Measurements from ENCODE around the gene PDZD2.

DNA sequence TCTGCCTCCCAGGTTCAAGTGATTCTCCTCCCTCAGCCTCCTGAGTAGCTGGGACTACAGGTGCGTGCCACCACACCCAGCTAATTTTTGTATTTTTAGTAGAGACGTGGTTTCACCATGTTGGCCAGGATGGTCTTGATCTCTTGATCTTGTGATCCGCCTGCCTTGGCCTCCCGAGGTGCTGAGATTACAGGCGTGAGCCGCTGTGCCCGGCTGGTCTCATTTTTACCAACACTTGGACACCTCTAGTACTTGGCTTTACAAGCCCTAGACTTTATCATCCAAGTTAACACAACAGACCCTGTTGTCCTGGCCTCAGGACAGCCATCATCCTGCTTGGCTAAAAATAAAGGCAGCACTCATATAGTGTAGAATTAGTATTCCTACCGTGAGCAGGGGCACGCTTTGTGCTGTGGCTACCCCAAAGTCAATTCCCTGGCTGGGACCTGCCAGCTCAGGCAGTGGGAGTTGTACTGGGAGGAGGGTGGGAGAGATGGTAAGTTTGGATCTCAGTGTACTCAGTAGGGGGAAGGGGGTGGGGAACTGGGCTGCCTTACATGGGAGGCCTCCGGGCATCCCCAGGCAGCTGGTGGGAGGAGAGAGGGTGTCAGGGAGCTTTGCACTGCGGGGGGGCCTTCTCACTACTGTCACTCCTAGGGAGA is 6.6 kb downstream of the PDZD2 start:
- TF ChIP-seq, protein P1, sequence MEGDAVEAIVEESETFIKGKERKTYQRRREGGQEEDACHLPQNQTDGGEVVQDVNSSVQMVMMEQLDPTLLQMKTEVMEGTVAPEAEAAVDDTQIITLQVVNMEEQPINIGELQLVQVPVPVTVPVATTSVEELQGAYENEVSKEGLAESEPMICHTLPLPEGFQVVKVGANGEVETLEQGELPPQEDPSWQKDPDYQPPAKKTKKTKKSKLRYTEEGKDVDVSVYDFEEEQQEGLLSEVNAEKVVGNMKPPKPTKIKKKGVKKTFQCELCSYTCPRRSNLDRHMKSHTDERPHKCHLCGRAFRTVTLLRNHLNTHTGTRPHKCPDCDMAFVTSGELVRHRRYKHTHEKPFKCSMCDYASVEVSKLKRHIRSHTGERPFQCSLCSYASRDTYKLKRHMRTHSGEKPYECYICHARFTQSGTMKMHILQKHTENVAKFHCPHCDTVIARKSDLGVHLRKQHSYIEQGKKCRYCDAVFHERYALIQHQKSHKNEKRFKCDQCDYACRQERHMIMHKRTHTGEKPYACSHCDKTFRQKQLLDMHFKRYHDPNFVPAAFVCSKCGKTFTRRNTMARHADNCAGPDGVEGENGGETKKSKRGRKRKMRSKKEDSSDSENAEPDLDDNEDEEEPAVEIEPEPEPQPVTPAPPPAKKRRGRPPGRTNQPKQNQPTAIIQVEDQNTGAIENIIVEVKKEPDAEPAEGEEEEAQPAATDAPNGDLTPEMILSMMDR (IDR thresholded peaks at IDR 0.05): no peak
- TF ChIP-seq POLR2A (IDR thresholded peaks at IDR 0.05): no peak
